8988T (cell line): ENCODE results near the gene TBC1D16.
"Not testable (repeated sequence)": the region's sequence is repeated elsewhere in the genome, so short reads cannot be mapped to it uniquely, and the experiment has no call there.

ENCODE experiments used
- DNase-seq: peaks from one replicate; pipeline ENCODE4 v3.0.0; 2011

The TBC1D16 gene

DNA sequence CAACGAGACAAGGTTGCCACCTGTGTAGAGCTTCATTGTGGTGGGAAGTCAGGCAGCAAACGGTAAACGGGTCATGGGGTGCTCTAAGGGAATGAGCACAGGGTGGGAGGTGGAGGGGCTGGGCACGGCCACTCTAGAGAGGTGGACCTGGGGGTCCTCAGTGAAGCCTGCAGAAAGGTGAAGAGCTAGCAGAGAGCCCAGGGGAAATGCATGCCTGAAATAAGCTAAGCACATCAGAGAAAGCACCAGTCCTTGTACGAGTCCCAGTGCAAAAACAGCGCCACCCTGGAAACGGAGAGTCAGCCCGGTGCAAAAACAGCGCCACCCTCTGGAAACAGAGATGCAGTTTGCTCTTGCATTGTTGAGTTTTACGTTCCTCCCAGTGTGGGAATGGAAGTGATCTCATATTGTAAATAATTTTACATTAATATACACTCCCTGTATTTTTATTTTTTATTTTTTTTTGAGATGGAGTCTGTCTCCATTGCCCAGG is 65.0 kb downstream of the TBC1D16 start:
- DNase-seq = no peak

- no peak for DNase-seq
Observed at GRCh38 chr17:79969906-79970305, 65.8 kb downstream of the TBC1D16 start.

DNA sequence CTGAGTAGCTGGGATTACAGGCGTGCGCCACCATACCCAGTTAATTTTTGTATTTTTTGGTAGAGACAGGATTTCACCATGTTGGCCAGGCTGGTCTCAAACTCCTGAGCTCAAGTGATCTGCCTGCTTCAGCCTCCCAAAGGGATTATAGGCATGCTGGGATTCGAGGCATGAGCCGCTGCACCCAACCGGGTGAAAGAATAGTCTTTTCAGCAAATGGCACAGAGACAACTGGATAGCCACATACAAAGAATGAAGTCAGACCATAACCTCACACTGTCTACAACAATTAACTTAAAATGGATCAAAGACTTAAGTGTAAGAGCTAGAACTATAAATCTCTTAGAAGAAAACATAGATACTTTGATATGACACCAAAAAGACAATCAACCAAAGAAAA is 67.6 kb downstream of the TBC1D16 start:
- DNase-seq = no peak

DNA sequence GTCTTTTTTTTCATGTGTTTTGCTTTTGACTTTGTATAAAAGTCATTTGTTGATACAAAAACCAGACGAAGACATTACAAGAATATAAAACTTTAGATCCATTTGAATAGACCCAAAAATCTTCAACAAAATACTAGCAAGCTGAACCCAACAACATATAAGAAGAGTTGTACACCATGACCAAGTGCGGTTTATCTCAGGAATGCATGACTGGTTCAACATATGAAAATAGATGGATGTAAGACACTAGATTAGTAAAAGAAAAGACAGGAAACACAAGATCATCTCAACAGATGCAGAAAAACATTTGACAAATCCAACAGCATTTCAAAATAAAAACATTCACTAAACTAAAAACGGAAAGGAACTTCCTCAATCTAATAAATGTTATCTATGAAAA is 69.0 kb downstream of the TBC1D16 start:
- no peak for DNase-seq

DNA sequence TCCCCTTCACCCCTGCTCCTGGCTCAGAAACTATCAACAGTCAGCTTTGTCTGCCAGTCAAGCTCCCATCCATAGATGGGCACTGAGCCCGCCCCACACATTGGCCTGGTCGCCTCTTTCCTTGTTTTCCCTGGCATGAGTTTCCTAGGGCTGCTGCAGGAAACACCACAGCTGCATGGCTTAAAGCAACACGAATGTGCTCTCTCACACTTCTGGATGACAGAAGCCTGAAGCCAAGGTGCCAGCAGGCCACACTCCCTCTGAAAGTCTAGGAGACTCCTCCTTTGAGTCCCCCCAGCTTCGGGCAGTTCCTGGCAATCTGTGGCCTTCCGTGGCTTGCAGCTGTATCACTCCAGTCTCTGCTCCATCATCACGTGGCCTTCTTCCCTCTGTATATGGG is 69.9 kb downstream of the TBC1D16 start:
- DNase-seq = no peak

DNA sequence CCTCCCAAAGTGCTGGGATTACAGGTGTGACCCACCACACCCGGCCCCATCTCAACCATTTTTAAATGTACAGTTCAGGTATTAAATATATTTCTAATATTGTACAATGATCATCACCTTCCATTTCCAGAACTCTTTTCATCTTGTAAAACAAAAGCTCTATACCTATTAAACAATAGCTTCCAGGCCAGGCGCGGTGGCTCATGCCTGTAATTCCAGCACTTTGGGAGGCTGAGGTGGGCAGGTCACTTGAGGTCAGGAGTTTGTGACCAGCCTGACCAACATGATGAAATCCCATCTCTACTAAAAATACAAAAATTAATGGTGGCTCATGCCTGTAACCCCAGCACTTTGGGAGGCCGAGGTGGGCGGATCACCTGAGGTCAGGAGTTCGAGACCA is 73.2 kb downstream of the TBC1D16 start:
- not testable (repeated sequence) for DNase-seq

DNA sequence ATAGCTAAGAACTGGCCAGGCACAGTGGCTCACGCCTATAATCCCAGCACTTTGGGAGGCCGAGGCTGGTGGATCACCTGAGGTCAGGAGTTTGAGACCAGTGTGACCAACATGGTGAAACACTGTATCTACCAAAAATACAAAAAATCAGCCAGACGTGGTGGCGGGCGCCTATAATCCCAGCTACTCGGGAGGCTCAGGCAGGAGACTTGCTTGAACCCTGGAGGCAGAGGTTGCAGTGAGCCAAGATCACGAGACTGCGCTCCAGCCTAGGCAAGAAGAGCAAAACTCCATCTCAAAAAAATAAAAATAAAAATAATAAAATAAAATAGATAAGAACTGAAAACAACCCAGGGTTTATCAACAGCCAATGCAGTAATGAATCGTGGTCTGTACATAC is 74.1 kb downstream of the TBC1D16 start:
- DNase-seq = not testable (repeated sequence)

- DNase-seq = no peak
Observed at GRCh38 chr17:79960788-79961522, 74.7 kb downstream of the TBC1D16 start.

DNA sequence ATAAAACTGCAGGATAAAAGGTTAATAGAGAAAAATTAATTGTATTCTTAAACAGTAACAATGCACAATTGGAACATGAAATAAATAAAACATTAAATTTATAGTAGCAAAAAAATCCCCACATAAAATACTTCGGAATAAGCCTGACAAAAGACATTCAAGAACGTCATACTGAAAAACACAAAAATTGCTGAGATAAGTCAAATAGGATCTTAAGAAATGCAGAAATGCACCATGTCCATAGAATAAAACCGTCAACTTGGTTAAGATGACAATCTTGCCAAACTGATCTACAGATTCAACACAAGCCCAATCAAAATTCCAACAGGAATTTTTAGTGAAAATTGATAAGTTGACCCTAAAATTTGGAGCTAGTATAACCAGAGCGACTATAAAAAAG is 76.6 kb downstream of the TBC1D16 start:
- no peak for DNase-seq

- no peak for DNase-seq
Observed at GRCh38 chr17:79956853-79957252, 78.8 kb downstream of the TBC1D16 start.

DNA sequence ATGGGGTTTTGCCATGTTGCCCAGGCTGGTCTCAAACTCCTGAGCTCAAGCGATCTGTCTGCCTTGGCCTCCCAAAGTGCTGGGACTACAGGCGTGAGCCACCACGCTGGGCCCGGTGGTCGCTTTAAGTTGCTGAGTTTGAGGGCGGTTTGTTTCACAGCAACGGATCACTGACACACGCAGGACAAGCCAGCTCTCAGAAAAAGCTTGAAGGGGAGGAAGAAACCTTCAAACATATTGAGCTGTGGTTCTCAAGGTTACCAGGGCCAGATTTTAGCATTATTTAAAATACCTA is 79.3 kb downstream of the TBC1D16 start:
- not testable (repeated sequence) for DNase-seq

DNA sequence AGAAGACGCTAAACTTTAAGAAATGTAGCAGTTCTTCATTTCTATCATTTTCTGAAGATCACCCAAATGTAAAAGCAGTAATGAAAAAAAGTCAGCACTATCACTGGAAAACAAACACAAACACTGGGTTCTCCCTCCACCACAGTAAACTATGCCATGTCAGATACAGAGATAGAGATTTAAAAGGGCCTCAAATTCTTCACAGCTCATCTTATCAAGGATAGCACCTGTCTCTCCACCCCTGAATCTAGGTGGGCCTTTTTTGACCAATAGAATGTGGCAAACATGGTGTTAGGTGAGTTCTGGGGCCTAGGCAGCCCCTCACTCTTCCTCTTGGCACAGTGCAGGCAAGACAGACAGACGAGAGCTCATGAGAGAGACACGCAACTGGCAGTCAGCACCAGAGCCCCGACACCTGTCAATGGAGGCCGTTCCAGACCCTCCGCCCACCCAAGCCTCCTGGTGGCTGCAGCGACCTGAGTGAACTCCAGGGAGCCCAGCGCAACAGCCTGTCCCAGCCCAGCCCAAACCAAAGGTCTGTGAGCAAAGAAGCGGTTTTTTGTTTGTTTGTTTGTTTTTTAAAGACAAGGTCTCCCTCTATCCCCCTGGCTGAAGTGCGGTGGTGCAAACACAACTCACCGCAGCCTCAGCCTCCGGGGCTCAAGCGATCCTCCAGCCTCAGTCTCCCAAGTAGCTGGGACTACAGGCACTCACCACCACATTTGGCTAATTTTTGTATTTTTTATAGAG is 79.8 kb downstream of the TBC1D16 start:
- DNase-seq = no peak

GRCh38 chr17:79955167-79955549 is 80.5 kb downstream of the TBC1D16 start:
- no peak for DNase-seq

- DNase-seq = no peak
Observed at GRCh38 chr17:79954281-79955166, 81.1 kb downstream of the TBC1D16 start.

DNA sequence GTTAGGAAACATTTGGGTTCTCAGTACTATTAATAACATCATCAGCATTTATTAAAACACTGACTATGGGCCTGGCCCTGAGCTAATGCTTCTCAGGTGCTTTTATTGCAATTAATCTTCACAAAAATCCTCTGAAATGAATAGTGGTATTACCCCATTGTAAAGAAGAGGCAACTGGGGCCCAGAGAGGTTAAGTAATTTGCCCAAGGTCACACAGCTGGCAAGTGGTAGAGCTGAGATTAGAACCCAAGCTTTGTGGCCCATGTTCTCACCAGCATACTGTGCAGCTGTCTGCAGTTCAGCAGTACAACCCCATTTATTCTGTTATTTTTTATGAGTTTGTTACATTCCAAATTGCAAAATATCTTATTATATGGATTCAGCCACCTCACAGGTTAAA is 82.3 kb downstream of the TBC1D16 start:
- no peak for DNase-seq

DNA sequence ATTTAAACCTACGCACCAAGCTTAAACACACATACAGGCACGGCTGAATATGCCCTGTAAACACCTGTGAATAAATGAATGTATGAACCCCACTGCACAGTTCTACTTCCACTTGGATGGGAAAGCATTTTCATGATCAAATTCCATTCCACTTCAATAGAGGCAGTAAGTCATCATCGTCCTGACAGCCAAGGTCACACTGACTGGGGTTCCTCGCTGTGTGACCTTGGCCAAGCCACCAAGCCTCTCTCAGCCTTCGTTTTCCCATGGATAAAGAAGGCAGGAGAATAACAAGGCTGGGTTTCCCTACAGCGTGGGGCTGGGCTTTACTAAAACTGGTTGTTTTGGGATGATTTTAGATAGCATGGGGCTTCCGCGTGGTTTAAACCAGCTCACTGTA is 82.8 kb downstream of the TBC1D16 start:
- DNase-seq = no peak

DNA sequence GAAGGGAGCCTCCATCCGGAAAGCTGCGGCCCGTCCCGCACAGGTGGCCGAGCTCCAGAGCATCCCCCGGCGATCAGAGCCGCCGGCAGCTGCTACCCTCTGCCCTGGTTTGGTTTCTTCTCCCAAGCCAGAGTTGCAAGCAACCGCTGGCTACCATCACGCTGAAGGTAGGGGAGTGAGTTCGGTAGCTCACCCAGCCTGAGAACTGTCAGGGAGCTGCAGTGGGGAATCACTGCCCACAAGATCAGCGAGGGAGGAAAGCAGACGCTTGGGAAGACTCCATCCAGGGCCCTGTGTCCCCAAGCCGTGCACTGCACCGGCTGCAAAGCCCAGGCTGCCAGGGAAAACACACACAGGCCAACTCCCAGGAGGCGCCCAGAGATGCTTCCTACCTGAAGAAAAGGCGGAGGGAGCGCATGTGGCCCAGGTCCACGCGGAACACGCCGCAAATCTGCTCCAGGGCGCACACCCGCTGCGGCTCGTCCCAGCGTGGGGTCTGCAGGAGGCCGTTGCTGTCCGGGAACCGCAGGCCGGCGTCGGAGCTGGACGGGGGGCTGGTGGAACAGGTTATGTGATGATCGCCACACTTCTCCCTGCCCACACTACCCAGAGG is 83.3 kb downstream of the TBC1D16 start:
- DNase-seq = no peak

GRCh38 chr17:79951361-79952264 is 84.1 kb downstream of the TBC1D16 start:
- no peak for DNase-seq

GRCh38 chr17:79950751-79951150 is 84.9 kb downstream of the TBC1D16 start:
- DNase-seq = no peak

DNA sequence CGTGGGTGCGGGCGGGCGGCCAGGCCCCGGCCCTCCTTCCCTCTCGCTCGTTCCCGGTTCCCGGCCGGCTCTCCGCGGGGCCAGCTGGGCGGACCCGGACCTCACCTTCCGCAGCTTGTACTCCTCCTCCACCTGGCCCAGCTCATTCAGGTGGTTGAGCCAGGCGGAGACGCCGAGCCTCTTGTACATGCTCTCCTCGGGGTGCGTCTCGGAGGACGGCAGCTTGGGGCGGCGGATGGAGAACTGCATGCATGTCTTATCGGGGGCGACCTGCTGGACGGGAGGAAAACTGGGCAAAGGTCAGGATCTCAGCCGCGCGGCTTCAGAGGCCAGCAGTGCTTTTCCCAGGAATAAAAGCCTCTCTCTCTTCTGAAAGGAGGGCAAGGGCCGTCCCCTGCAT is 85.4 kb downstream of the TBC1D16 start:
- DNase-seq = no peak

- no peak for DNase-seq
Observed at GRCh38 chr17:79949656-79950209, 85.9 kb downstream of the TBC1D16 start.
